PC-9 (cell line): ENCODE results near the gene TENT5C. TPM values are rescaled to one million over a fixed set of nuclear protein-coding genes. Genes with fewer than 3 reads are reported as not detected.

Experiments
- BruUV-seq: library from RNA; stranded (reverse); fragments of 400-500 nt; replicated peaks from 2 replicates; lab custom pipeline; 2021; lab: Mats Ljungman, UMichigan
- CTCF ChIA-PET: fragments of 300-600 bp; sonication (Branson Sonifier 250); formaldehyde crosslinking; loops from one replicate; lab custom pipeline; 2022; ENCODE audit warnings: antibody characterized with exemption; lab: Charles Lee
- POLR2A ChIA-PET: fragments of 300-600 bp; sonication (Branson Sonifier 250); formaldehyde crosslinking; loops from one replicate; lab custom pipeline; 2022; ENCODE audit warnings: antibody characterized with exemption; ENCODE audit not compliant: unreplicated experiment; lab: Charles Lee
- DNase-seq, 2 experiments: peaks; one replicate each; pipeline versions ENCODE4 v3.0.0 to v3.0.0-alpha.2; 2015 to 2022; ENCODE audit warnings: mixed read lengths in 1 of 2
- H2AFZ ChIP-seq: fragments of 200-600 bp; sonication (generic); 2 replicates; pipeline ENCODE4 v1.8.1; 2017; ENCODE audit warnings: antibody characterized with exemption
- H3F3A ChIP-seq: fragments of 200-600 bp; sonication (generic); 2 replicates; pipeline ENCODE4 v1.8.1; 2017; ENCODE audit warnings: antibody characterized with exemption, mild to moderate bottlenecking, low read depth; ENCODE audit not compliant: insufficient read depth
- H3K27ac ChIP-seq: fragments of 200-600 bp; sonication (generic); 2 replicates; pipeline ENCODE4 v1.6.1; 2016; ENCODE audit warnings: mixed run types
- H3K27me3 ChIP-seq: fragments of 200-600 bp; sonication (generic); 2 replicates; pipeline ENCODE4 v1.6.1; 2016; ENCODE audit warnings: low read depth, mixed run types; ENCODE audit not compliant: insufficient read depth
- H3K36me3 ChIP-seq: fragments of 200-600 bp; sonication (generic); 2 replicates; pipeline ENCODE4 v1.6.1; 2016; ENCODE audit warnings: low read depth, mixed run types
- H3K4me1 ChIP-seq: fragments of 200-600 bp; sonication (generic); replicated peaks from 2 replicates; pipeline ENCODE4 v1.6.1; 2016; ENCODE audit warnings: mixed run types; ENCODE audit not compliant: insufficient read depth
- H3K4me2 ChIP-seq: fragments of 200-600 bp; sonication (generic); 2 replicates; pipeline ENCODE4 v1.6.1; 2017; ENCODE audit warnings: mixed run types
- H3K4me3 ChIP-seq: fragments of 200-600 bp; sonication (generic); 2 replicates; pipeline ENCODE4 v1.6.1; 2016; ENCODE audit warnings: mixed run types
- H3K79me2 ChIP-seq: fragments of 200-600 bp; sonication (generic); 2 replicates; pipeline ENCODE4 v1.6.1; 2017; ENCODE audit warnings: low read depth, mixed run types
- H3K9me2 ChIP-seq: fragments of 200-600 bp; sonication (generic); 2 replicates; pipeline ENCODE4 v1.8.1; 2017; ENCODE audit warnings: mild to moderate bottlenecking; ENCODE audit not compliant: insufficient read depth
- H3K9me3 ChIP-seq: fragments of 200-600 bp; sonication (generic); 2 replicates; pipeline ENCODE4 v1.8.1; 2016; ENCODE audit warnings: low read depth; ENCODE audit not compliant: insufficient read depth
- H4K20me1 ChIP-seq: fragments of 200-600 bp; sonication (generic); 2 replicates; pipeline ENCODE4 v1.8.1; 2017; ENCODE audit not compliant: insufficient read depth
- CTCF ChIP-seq: fragments of 200-600 bp; sonication (generic); conservative IDR thresholded peaks from 2 replicates; pipeline ENCODE4 v1.6.1; 2017; ENCODE audit warnings: mixed run types, antibody characterized with exemption, mild to moderate bottlenecking, moderate library complexity
- EZH2 ChIP-seq: fragments of 200-600 bp; sonication (generic); IDR thresholded peaks from 2 replicates; pipeline ENCODE4 v1.8.0; 2017; ENCODE audit warnings: antibody characterized with exemption, low read depth
- intact Hi-C: fragments of 100-400 bp; cut with micrococcal nuclease; formaldehyde crosslinking; loops from one replicate; pipeline ENCODE4 v1.10.0; 2022; ENCODE audit not compliant: unreplicated experiment
- total RNA-seq: library from RNA; stranded (reverse); gene quantifications from 2 replicates; pipeline ENCODE4 v1.2.3, GENCODE V29; 2021

Gene TENT5C
- total RNA-seq, 1 experiment from 2014 or later, result 4.3 TPM

GRCh38 chr1:117585086-117585485, 20.8 kb upstream of the TENT5C start:
- H3K9me2 ChIP-seq, result no peaks in the 10 kb centered on the region
- H2AFZ ChIP-seq, result no peak overlapping the region
- H3K4me1 ChIP-seq, result peaks cover 3% of the 10 kb centered on the region
- H3K4me3 ChIP-seq, result no peak overlapping the region
- ChIA-PET POLR2A (no interaction called here), CTCF (no interaction called here)
- peaks cover 4% of the 10 kb centered on the region; the same call in 1 of the 2 replicates for H3F3A ChIP-seq
- TF ChIP-seq EZH2 (no peak), CTCF (no peak)
- H3K27me3 ChIP-seq, result no peaks in the 10 kb centered on the region
- no peaks in the 10 kb centered on the region for H3K9me3 ChIP-seq
- no peaks in the 10 kb centered on the region for H3K79me2 ChIP-seq
- H3K4me2 ChIP-seq, result no peak overlapping the region
- DNase-seq, result no peak
- no peak overlapping the region for H3K27ac ChIP-seq
- intact Hi-C loops, result no loop called here
- no peaks in the 10 kb centered on the region for H4K20me1 ChIP-seq
- no TSS peak for BruUV-seq
- H3K36me3 ChIP-seq, result no peaks in the 10 kb centered on the region

GRCh38 chr1:117586337-117586736, 19.5 kb upstream of the TENT5C start:
- no peaks in the 10 kb centered on the region for H3K27me3 ChIP-seq
- POLR2A ChIA-PET, result no interaction called here
- intact Hi-C loops, result no loop called here
- H3K4me3 ChIP-seq, result no peak overlapping the region
- peaks cover 10% of the 10 kb centered on the region; the same call in 1 of the 2 replicates for H3F3A ChIP-seq
- peaks cover 16% of the 10 kb centered on the region for H3K4me1 ChIP-seq
- no TSS peak for BruUV-seq
- no peak for DNase-seq
- CTCF ChIA-PET, result no interaction called here
- H2AFZ ChIP-seq, result no peak overlapping the region
- no peaks in the 10 kb centered on the region for H4K20me1 ChIP-seq
- no peak overlapping the region for H3K27ac ChIP-seq
- no peaks in the 10 kb centered on the region for H3K9me2 ChIP-seq
- TF ChIP-seq CTCF, result no peak
- TF ChIP-seq EZH2, result no peak
- H3K79me2 ChIP-seq, result no peaks in the 10 kb centered on the region
- H3K4me2 ChIP-seq, result no peak overlapping the region
- no peaks in the 10 kb centered on the region for H3K36me3 ChIP-seq
- no peaks in the 10 kb centered on the region for H3K9me3 ChIP-seq

GRCh38 chr1:117586747-117587498, 18.9 kb upstream of the TENT5C start:
- H3K4me2 ChIP-seq, result no peak overlapping the region
- CTCF ChIA-PET, result no interaction called here
- no peak for TF ChIP-seq EZH2
- H3K9me2 ChIP-seq, result no peaks in the 10 kb centered on the region
- H3K9me3 ChIP-seq, result no peaks in the 10 kb centered on the region
- no peak overlapping the region for H2AFZ ChIP-seq
- H3F3A ChIP-seq, result peaks cover 14% of the 10 kb centered on the region; the same call in 1 of the 2 replicates
- H3K36me3 ChIP-seq, result no peaks in the 10 kb centered on the region
- no peak overlapping the region for H3K27ac ChIP-seq
- intact Hi-C loops, result no loop called here
- peaks cover 21% of the 10 kb centered on the region for H3K4me1 ChIP-seq
- H4K20me1 ChIP-seq, result no peaks in the 10 kb centered on the region
- H3K27me3 ChIP-seq, result no peaks in the 10 kb centered on the region
- no peaks in the 10 kb centered on the region for H3K79me2 ChIP-seq
- DNase-seq, result no peak
- BruUV-seq, result no TSS peak
- H3K4me3 ChIP-seq, result no peak overlapping the region
- POLR2A ChIA-PET, result no interaction called here
